ENCODE results near the gene UBA5.

UBA5 gene

GRCh38 chr3:132720228-132720627, 60.1 kb downstream of the UBA5 start:
- no peak for DNase-seq (ENCODE audit: low read depth)

- DNase-seq (ENCODE audit: low read depth), result no peak
Observed at GRCh38 chr3:132721479-132722164, 61.5 kb downstream of the UBA5 start.

DNA sequence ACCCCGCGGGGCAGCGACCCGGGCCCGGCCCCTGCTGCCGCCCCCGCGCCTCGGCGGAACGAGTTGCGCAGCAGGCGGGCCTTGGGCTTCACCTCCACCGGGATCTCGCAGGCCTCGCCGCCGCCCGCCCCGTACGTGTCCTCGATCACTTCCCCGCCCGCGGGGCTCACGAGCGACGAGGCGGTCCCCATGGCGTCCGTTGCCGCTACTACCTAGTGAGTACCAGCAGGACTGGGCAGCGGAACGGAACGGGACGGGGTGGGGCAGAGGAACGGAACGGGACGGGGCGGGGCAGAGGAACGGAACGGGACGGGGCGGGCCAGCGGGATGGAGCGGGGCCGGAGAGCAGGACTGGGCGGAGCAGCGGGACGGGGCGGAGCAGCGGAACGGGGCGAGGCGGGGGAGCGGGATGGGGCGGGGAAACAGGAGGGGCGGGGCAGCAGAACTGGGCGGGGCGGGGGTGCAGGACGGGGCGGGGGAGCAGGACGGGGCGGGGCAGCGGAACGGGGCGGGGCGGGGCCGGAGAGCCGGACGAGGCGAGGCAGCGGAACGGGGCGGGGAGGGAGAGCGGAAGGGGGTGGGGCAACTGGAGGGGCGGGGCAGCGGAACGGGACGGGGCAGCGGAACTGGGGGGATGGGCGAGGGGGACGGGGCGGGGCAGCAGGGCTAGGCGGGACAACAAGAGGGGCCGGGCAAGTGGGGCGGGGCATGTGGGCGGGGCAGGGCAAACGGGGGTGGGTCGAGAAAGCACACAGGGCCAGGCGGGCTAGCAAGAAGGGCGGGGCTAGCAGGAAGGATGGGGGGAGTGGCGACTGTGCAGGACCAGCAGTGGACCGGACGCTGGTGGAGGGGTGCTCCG, 62.3 kb downstream of the UBA5 start, which contains the start of gene NPHP3:
NPHP3 (minus strand) TSS at position 245 of the 859 bp plus-strand sequence; CDS start at position 191, 54 bp downstream.
- peak; percentile 78 for DNase-seq (ENCODE audit: low read depth)

- DNase-seq (ENCODE audit: low read depth), result no peak
Observed at GRCh38 chr3:132723024-132723950, 63.2 kb downstream of the UBA5 start.

DNA sequence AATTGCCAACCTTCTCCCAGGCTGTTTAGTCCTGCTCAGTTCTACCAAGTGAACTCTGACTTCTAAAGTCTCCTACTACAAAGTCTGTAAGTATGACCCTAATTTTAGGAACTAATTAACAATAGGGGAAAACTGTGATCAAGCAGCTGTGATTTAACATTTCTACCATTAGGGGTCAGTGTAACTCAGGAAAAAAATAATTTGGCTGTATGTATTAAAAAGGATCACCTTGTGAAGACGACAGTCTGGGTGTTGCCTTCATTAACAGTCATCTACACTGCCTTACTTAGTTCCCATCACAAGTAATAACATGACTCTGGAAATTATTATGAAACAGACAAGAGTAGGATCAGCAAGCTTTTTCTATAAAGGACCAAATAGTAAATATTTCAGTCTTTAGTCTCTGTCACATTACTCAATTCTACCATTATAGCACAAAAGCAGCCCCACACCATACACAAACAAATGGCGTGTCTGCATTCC, 66.3 kb downstream of the UBA5 start:
- no peak for DNase-seq (ENCODE audit: low read depth)
